NT2/D1 (cell line): ENCODE measurements around the gene XPC.

ENCODE experiments used
- SUZ12 ChIP-seq: IDR thresholded peaks from 2 replicates; pipeline ENCODE4 v1.6.1; 2011; ENCODE audit not compliant: insufficient read length, insufficient read depth; ENCODE audit errors: extremely low read depth
- YY1 ChIP-seq: IDR thresholded peaks from 2 replicates; pipeline ENCODE4 v1.6.1; 2011; ENCODE audit not compliant: insufficient read length, insufficient read depth
- ZNF274 ChIP-seq: IDR thresholded peaks from 2 replicates; pipeline ENCODE4 v1.6.1; 2011; ENCODE audit warnings: mild to moderate bottlenecking, low read depth, low read length

- TF ChIP-seq ZNF274 (no peak), YY1 (no peak), SUZ12 (no peak)
Measured at GRCh38 chr3:14161282-14161681, 17.1 kb downstream of the XPC start.
